Ramos (cell line): ENCODE measurements around the gene P3H4.
"Not testable (repeated sequence)": the region's sequence is repeated elsewhere in the genome, so short reads cannot be mapped to it uniquely, and the experiment has no call there.

Source experiments
- in situ Hi-C: fragments of 300-500 bp; cut with MboI; formaldehyde crosslinking; loops from one replicate; pipeline ENCODE4 v1.14.3; 2022; ENCODE audit warnings: low sequenced_read_pairs; ENCODE audit not compliant: unreplicated experiment

P3H4 gene

GRCh38 chr17:41811549-41812380 is at the start of gene P3H4:
TSS of gene P3H4 (minus strand) at chr17:41811949. CDS start at chr17:41811915, 34 bp downstream.
- in situ Hi-C loops = no loop called here

GRCh38 chr17:41860254-41860931 is 48.6 kb upstream of the P3H4 start:
- in situ Hi-C loops = no loop called here

GRCh38 chr17:41851382-41851781 is 39.6 kb upstream of the P3H4 start:
- in situ Hi-C loops = not testable (repeated sequence)

DNA sequence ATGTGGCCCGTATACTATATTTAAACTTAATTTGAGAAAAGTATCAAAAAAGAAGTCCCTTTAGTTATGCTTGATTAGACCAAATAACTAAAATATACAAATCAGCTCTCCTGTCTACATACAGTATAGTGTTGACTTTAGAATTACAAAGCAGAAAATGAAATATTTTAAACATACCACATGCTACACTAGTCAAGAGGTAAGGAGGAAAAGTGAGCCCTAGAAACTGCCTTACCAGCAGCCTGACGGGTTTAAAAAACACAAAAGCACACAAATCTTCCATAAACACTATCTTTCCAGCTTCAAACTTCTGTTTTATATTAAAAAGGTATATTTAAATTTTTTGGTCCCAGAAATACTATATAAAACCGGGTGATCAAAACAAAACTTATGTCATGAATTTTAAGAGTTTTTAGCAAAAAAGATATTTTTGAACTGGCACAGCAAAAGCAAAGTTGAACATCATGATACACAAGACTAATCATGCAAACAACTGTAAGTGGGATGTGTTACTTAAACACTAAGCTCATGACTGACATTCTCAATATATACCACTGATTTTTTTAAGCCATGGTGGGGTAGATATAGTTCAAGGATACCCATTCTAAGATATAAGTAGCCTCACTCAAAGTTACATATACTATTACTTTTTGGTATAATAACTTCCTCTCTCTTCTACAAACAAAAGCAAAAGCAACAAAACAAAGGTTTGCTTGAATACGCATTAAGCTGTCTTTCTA is 37.7 kb upstream of the P3H4 start:
- in situ Hi-C loops = no loop called here

- in situ Hi-C loops = no loop called here
Observed at GRCh38 chr17:41848788-41849187, 37.0 kb upstream of the P3H4 start.

GRCh38 chr17:41844971-41845370 is 33.2 kb upstream of the P3H4 start:
- in situ Hi-C loops = no loop called here

DNA sequence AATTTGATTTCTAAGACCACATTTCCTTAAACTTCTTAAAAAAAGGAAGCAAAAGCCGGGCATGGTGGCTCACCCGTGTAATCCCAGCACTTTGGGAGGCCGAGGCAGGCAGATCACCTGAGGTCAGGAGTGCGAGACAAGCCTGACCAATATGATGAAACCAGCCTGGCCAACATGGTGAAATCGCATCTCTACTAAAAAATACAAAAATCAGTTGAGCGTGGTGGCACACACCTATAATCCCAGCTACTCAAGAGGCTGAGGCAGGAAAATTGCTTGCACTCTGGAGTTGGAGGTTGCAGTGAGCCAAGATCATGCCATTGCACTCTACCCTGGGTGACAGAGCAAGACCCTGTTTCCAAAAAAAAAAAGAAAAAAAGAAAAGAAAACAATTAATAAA is 29.0 kb upstream of the P3H4 start:
- in situ Hi-C loops = not testable (repeated sequence)

DNA sequence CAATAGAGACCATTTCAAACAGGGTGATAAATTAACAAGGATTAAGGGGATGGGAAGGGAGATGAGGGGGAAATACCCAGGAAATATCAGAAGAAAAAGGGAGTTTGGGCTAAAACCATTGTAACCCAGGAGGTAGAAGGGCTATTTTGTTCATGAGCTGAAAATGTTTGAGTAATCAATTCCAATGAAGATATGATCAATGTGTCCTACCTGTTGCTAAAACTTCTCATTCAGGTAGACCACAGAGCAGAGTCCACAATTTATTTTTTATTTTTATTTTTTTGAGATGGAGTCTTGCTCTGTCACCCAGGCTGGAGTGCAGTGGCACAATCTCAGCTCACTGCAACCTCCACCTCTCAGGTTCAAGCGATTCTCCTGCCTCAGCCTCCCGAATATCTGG is 27.7 kb upstream of the P3H4 start:
- in situ Hi-C loops = not testable (repeated sequence)

GRCh38 chr17:41837761-41838538 is 26.2 kb upstream of the P3H4 start, which contains the start of gene KLHL10:
TSS of gene KLHL10 (plus strand) at chr17:41837825. CDS start at chr17:41837933, 108 bp downstream.
- in situ Hi-C loops = no loop called here

DNA sequence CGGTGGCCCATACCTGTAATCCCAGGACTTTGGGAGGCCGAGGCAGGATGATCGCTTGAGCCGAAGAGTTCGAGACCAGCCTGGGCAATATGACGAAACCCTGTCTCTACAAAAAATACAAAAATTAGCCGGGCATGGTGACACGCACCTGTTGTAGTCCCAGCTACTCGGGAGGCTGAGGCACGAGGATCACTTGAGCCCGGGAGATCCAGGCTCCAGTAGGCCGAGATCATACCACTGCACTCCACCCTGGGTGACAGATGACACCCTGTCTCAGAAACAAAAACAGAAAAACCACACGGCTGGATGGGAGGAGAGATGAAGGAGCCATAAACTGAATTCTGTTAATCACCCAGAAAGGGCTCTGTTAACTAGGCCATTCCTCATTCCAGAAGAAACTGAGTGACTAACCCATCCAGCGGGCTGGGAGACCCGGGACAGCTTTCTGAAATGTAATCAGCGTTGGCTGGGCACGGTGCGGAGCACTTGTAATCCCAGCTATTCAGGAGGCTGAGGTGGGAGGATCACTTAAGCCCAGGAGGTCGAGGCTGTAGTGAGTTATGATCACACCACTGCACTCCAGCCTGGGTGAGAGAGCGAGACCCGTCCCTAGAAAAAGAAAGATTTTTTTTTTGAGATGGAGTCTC is 24.9 kb upstream of the P3H4 start:
- in situ Hi-C loops = no loop called here

DNA sequence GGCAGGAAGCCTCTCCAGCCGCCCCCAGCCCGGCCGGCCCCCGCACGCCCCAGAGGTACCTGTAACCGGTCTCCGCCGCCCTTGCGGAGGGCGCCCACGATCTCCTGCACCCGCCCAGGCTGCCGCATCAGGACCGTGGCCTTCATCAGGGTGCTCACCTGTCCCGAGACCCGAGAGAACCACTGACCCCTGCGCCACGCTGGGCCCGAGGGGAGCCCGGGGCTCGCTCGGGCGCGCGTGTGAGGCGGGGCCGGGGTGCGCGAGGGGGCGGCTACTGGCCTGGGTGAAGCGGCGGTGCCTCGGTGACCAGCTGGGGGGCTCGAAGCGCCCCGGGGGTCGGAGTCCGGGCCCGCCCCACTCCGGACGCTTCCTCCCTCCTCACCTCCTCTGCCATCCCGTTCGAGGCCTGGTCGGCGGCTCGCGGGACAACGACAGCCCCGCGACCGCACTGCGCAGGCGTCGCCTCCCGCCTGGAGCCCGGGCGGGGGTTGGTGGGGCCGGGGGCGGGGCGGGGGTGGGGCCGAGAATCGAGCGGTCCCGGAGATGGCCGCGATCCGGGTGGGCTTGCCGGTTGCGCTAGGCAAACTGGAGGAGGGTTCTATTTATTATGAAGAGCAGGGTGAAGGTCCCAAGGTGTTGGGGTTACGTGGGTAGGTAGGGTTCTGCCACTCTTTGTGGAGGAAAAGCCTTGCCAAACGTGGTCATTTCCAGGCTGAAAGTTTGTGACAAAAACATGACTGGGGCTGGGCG is 24.2 kb upstream of the P3H4 start, which contains the start of gene NT5C3B:
Gene NT5C3B (minus strand): TSS at position 433 of the 750 bp plus-strand sequence. CDS start 39 bp downstream, at position 394.
- in situ Hi-C loops = no loop called here

GRCh38 chr17:41835214-41835799 is 23.6 kb upstream of the P3H4 start:
- in situ Hi-C loops = no loop called here

- in situ Hi-C loops = not testable (repeated sequence)
Observed at GRCh38 chr17:41829961-41830360, 18.2 kb upstream of the P3H4 start.

GRCh38 chr17:41825175-41825845 is 13.6 kb upstream of the P3H4 start:
- in situ Hi-C loops = no loop called here

DNA sequence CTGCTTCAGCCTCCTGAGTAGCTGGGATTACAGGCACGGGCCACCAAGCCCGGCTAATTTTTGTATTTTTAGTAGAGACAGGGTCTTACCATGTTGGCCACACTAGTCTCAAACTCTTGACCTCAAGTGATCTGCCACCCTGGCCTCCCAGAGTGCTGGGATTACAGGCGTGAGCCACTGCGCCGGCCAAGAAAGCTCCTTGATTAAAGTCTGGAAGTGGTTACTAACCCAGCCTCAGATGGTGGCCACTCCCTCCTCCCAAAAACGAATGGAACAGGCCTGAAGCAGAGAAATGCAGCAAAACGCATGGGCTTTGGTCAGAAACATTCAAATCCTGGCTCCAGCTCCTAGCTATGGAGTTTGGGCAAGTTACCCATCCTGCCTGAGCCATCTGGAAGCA is 12.3 kb upstream of the P3H4 start:
- in situ Hi-C loops = no loop called here

DNA sequence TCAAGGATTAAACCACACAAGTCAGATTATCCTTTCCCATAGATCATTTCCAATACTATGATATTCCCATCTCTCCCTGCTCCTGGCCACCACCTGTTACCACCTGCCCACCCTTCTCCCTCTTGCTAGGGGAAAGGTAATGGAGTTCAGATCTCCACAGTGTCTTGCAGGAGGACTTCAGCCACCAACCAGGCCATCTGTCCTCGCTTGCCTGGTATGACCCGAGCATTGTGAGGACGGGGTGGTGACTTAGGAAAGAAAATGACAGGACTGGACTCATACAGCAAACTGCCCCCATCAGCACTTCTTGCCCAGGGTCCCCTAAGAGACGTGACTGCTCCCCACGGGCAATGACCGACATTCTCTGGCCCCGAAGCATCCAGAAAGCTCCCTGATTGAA is 11.8 kb upstream of the P3H4 start:
- in situ Hi-C loops = no loop called here

- in situ Hi-C loops = no loop called here
Observed at GRCh38 chr17:41823141-41823524, 11.4 kb upstream of the P3H4 start.
